Activated CD8-positive, alpha-beta T cell treated with anti-CD3 and anti-CD28 coated beads for 36 hours (primary cell): ENCODE data around the gene ARIH2. TPM values are rescaled to one million over a fixed set of nuclear protein-coding genes. Genes with fewer than 3 reads are reported as not detected.

Source experiments
- ATAC-seq: fragments of 200-7000 bp; cut with Tn5 transposase; one replicate; pipeline ENCODE4 v1.10.0; 2021; ENCODE audit warnings: mild to moderate bottlenecking, moderate library complexity
- CTCF ChIA-PET: fragments of 350-600 bp; sonication (Branson Sonifier 250); formaldehyde crosslinking; loops from one replicate; lab custom pipeline; 2021; ENCODE audit warnings: antibody characterized with exemption; lab: Charles Lee
- POLR2A ChIA-PET: fragments of 350-600 bp; sonication (Branson Sonifier 250); formaldehyde crosslinking; loops from one replicate; lab custom pipeline; 2021; ENCODE audit warnings: antibody characterized with exemption; lab: Charles Lee
- DNase-seq: peaks from one replicate; pipeline ENCODE4 v3.0.0-alpha.2; 2020
- H3K27ac Mint-ChIP-seq: one replicate; pipeline ENCODE4 v1.8.0; 2021; ENCODE audit warnings: mild to moderate bottlenecking, mixed read lengths
- H3K27me3 Mint-ChIP-seq: one replicate; pipeline ENCODE4 v1.8.0; 2021; ENCODE audit warnings: mixed read lengths
- H3K36me3 Mint-ChIP-seq: one replicate; pipeline ENCODE4 v1.8.0; 2021; ENCODE audit warnings: low read depth, mixed read lengths
- H3K4me1 Mint-ChIP-seq: one replicate; pipeline ENCODE4 v1.8.0; 2021; ENCODE audit warnings: low read depth, mixed read lengths
- H3K4me3 Mint-ChIP-seq: one replicate; pipeline ENCODE4 v1.8.0; 2021; ENCODE audit warnings: mild to moderate bottlenecking, moderate library complexity, mixed read lengths
- H3K9me3 Mint-ChIP-seq: one replicate; pipeline ENCODE4 v1.8.0; 2021; ENCODE audit warnings: mixed read lengths
- intact Hi-C: fragments of 100-400 bp; cut with micrococcal nuclease; formaldehyde crosslinking; loops from one replicate; pipeline ENCODE4 v1.10.0; 2022
- total RNA-seq, 2 experiments: library from RNA; stranded (reverse); gene quantifications; one replicate each; pipeline ENCODE4 v1.2.3, GENCODE V29; 2021
- TF ChIP-seq, protein P1 (sequence below): fragments of 200-600 bp; IDR thresholded peaks from one replicate; pipeline ENCODE4 v1.8.0; 2022; ENCODE audit warnings: antibody characterized with exemption, mild to moderate bottlenecking

The ARIH2 gene
- total RNA-seq, 2 experiments from 2014 or later, result 98.2 to 115 TPM

DNA sequence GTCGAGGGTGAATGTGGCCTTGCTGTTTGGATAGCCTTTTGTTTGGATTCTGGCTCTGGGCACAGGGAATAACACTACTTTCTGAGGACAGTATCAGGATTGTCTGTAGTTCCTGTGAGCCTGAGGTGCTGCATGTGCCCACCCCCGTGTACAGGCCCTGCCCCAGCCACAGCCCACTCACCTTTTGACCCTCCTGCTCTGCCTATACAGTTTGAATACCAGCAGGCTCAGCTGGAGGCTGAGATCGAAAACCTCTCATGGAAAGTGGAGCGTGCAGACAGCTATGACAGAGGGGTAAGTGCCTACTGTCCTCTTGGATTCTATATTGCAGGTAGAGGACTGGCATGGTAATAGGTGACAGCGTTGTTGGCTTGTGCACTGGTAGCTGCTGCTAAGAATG lies 64.0 kb downstream of the ARIH2 start:
- Mint-ChIP-seq H3K27ac (no peak overlapping the region), H3K27me3 (no peaks in the 10 kb centered on the region), H3K36me3 (peaks cover 36% of the 10 kb centered on the region), H3K9me3 (no peaks in the 10 kb centered on the region), H3K4me1 (peaks cover 3% of the 10 kb centered on the region), H3K4me3 (no peak overlapping the region)
- POLR2A ChIA-PET, result interaction anchor here (0.7 kb wide), 1 partner anchor 11 kb away, joined by 3 read pairs; no protein-coding TSS in a partner anchor
- intact Hi-C loops, result no loop called here
- TF ChIP-seq, protein P1, sequence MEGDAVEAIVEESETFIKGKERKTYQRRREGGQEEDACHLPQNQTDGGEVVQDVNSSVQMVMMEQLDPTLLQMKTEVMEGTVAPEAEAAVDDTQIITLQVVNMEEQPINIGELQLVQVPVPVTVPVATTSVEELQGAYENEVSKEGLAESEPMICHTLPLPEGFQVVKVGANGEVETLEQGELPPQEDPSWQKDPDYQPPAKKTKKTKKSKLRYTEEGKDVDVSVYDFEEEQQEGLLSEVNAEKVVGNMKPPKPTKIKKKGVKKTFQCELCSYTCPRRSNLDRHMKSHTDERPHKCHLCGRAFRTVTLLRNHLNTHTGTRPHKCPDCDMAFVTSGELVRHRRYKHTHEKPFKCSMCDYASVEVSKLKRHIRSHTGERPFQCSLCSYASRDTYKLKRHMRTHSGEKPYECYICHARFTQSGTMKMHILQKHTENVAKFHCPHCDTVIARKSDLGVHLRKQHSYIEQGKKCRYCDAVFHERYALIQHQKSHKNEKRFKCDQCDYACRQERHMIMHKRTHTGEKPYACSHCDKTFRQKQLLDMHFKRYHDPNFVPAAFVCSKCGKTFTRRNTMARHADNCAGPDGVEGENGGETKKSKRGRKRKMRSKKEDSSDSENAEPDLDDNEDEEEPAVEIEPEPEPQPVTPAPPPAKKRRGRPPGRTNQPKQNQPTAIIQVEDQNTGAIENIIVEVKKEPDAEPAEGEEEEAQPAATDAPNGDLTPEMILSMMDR, result no peak
- DNase-seq (no peak), ATAC-seq (no peak)
- CTCF ChIA-PET, result no interaction called here

DNA sequence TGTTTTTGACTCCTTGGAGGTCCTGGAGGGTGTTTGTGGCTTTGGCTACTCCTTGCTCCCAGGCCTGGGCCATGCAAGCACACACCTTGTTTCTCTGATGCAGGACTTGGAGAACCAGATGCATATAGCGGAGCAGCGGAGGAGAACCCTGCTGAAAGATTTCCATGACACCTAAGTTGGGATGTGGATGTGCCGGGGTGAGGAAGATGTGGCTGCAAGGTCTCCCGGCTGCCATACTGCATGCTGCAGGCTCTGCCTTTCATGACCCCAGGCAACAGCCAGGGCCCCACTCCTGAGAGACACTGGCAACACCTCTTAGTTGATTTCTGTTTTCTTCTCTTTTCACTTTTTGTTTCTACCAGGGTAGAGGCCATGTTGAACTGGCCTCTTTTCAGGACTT lies 64.5 kb downstream of the ARIH2 start:
- Mint-ChIP-seq H3K4me3 (no peak overlapping the region), H3K9me3 (no peaks in the 10 kb centered on the region), H3K36me3 (peaks cover 32% of the 10 kb centered on the region), H3K27ac (no peak overlapping the region), H3K4me1 (peaks cover 5% of the 10 kb centered on the region), H3K27me3 (no peaks in the 10 kb centered on the region)
- intact Hi-C loops, result no loop called here
- ChIA-PET CTCF (no interaction called here), POLR2A (interaction anchor here (0.7 kb wide), 1 partner anchor 12 kb away, joined by 3 read pairs; no protein-coding TSS in a partner anchor)
- ATAC-seq (no peak), DNase-seq (no peak)
- TF ChIP-seq, protein P1, result no peak

DNA sequence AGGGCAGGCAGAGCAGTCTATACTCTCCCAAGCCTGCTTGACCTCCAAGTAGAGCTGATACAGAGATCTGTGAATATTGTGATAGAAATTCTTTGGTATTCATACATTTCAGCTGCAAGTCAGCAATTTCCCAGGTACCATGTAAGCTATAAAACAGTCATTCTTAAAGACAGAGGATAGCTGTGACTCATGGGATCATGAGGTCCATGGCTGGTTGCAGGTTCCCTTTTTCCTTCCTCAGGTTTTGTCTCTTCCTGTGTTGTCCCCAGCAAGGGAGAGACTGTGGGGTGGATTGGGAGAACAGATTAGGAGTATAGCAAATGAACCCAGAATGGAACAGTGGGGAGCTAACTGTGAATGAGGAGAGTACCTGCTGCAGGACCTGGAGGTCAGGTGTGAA lies 66.0 kb downstream of the ARIH2 start:
- peaks cover 28% of the 10 kb centered on the region for H3K36me3 Mint-ChIP-seq
- no peak for ATAC-seq
- TF ChIP-seq, protein P1, result no peak
- H3K27me3 Mint-ChIP-seq, result no peaks in the 10 kb centered on the region
- CTCF ChIA-PET, result interaction anchor here (6.5 kb wide), 1 partner anchor 30 kb away, joined by 78 read pairs; the partner anchor contains the start of gene DALRD3
- H3K4me1 Mint-ChIP-seq, result peaks cover 16% of the 10 kb centered on the region
- POLR2A ChIA-PET, result interaction anchor here (0.6 kb wide), 1 partner anchor 178 kb away, joined by 4 read pairs; no protein-coding TSS in a partner anchor
- no peak overlapping the region for H3K27ac Mint-ChIP-seq
- DNase-seq, result no peak
- no peak overlapping the region for H3K4me3 Mint-ChIP-seq
- intact Hi-C loops, result loop anchor here (5.0 kb wide), 1 partner anchor 38 kb away; the partner anchor contains the start of gene NDUFAF3
- no peaks in the 10 kb centered on the region for H3K9me3 Mint-ChIP-seq

DNA sequence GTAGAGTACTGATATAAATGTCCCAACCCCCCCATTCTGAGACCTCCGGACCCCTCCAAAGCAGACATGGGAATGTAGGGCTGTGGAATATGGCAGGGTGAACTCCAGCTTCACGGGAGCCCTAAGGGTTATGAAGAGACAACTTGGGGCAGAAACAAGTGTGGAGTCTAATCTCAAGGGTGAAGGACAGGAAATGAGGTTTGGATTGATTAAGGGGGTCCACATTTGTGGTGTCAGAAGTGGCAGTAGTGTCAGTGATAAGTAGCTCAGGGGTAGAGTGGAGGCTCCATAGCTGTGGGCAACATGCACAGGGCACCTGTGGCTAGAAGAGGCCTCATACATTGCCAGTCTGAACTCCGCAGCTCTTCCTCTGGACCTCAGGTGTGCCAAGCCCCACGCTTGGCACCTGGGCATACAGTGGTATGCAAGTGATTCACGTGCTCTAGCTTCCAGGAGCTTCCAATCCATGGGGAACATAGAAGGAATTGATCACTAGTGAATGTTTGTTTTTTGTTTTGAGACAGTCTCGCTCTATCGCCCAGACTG lies 67.3 kb downstream of the ARIH2 start:
- no peak for ATAC-seq
- Mint-ChIP-seq H3K27me3 (no peaks in the 10 kb centered on the region), H3K36me3 (peaks cover 30% of the 10 kb centered on the region), H3K27ac (no peak overlapping the region), H3K4me1 (peaks cover 16% of the 10 kb centered on the region), H3K9me3 (no peaks in the 10 kb centered on the region), H3K4me3 (no peak overlapping the region)
- ChIA-PET POLR2A (no interaction called here), CTCF (interaction anchor here (1.3 to 6.5 kb wide), 3 partner anchors 16 to 29 kb away, joined by 3 to 78 read pairs (median 5); partner anchors contain the start of genes DALRD3 and WDR6)
- DNase-seq, result no peak
- intact Hi-C loops, result loop anchor here (5.0 kb wide), 1 partner anchor 36 kb away; the partner anchor contains the start of gene NDUFAF3
- TF ChIP-seq, protein P1, result no peak
